HG03520 (cell line): ENCODE results near the gene EME2.

ENCODE experiments used
- ATAC-seq: cut with Tn5 transposase; IDR thresholded peaks from one replicate; pipeline ENCODE4 v1.9.1; 2021; ENCODE audit warnings: mild to moderate bottlenecking, moderate library complexity; ENCODE audit not compliant: unreplicated experiment

The EME2 gene

GRCh38 chr16:1777375-1778199 is 5.0 kb downstream of the EME2 start:
- ATAC-seq: no peak

GRCh38 chr16:1778200-1779179 is 5.9 kb downstream of the EME2 start:
- no peak for ATAC-seq

GRCh38 chr16:1779234-1779701 is 6.7 kb downstream of the EME2 start:
- no peak for ATAC-seq

- no peak for ATAC-seq
Observed at GRCh38 chr16:1779741-1780676, 7.4 kb downstream of the EME2 start.

- ATAC-seq: no peak
Observed at GRCh38 chr16:1780677-1781072, 8.1 kb downstream of the EME2 start.

GRCh38 chr16:1781254-1781653 is 8.6 kb downstream of the EME2 start:
- no peak for ATAC-seq

- peak; percentile 3 for ATAC-seq
Observed at GRCh38 chr16:1781758-1782407, 9.3 kb downstream of the EME2 start.

- peak; percentile 80 for ATAC-seq
Observed at GRCh38 chr16:1782408-1783264, 10.0 kb downstream of the EME2 start, which contains the start of the genes NUBP2 and SPSB3. Gene NUBP2 (plus strand): TSS chr16:1782960. CDS start chr16:1783021, 61 bp downstream. Gene SPSB3 (minus strand): TSS chr16:1782571. CDS start chr16:1781483, 1,088 bp downstream.

- no peak for ATAC-seq
Observed at GRCh38 chr16:1784977-1785845, 12.6 kb downstream of the EME2 start.

- ATAC-seq: no peak
Observed at GRCh38 chr16:1785846-1786170, 13.2 kb downstream of the EME2 start.

- ATAC-seq: no peak
Observed at GRCh38 chr16:1786242-1787055, 13.8 kb downstream of the EME2 start.

- ATAC-seq: no peak
Observed at GRCh38 chr16:1787056-1787321, 14.4 kb downstream of the EME2 start.

- ATAC-seq: no peak
Observed at GRCh38 chr16:1787322-1788094, 14.9 kb downstream of the EME2 start.

- no peak for ATAC-seq
Observed at GRCh38 chr16:1788095-1788707, 15.6 kb downstream of the EME2 start.

GRCh38 chr16:1788708-1789100 is 16.1 kb downstream of the EME2 start:
- no peak for ATAC-seq

GRCh38 chr16:1789643-1790045 is 17.0 kb downstream of the EME2 start:
- ATAC-seq: no peak
